GM23338 (cell line): ENCODE data around the gene ESYT1. TPM values are rescaled to one million over a fixed set of nuclear protein-coding genes. Genes with fewer than 3 reads are reported as not detected.

ENCODE experiments used
- ATAC-seq: fragments of 200-7000 bp; cut with Tn5 transposase; 3 replicates; pipeline ENCODE4 v1.9.1; 2020
- DNase-seq: peaks from one replicate; pipeline ENCODE4 v3.0.0-alpha.2; 2015; ENCODE audit warnings: low spot score
- H2AFZ ChIP-seq: fragments of 200-600 bp; sonication (generic); 2 replicates; pipeline ENCODE4 v1.8.0; 2016; ENCODE audit warnings: antibody characterized with exemption, mild to moderate bottlenecking, moderate library complexity
- H3F3A ChIP-seq: fragments of 200-600 bp; sonication (generic); replicated peaks from 2 replicates; pipeline ENCODE4 v1.8.0; 2017; ENCODE audit warnings: antibody characterized with exemption, mixed run types, low read depth
- H3K27ac ChIP-seq: fragments of 200-600 bp; sonication (generic); 2 replicates; pipeline ENCODE4 v1.6.1; 2016; ENCODE audit warnings: low read depth
- H3K27me3 ChIP-seq: fragments of 200-600 bp; sonication (generic); 2 replicates; pipeline ENCODE4 v1.8.0; 2016; ENCODE audit warnings: mild to moderate bottlenecking, mixed run types, moderate library complexity; ENCODE audit not compliant: insufficient read depth
- H3K36me3 ChIP-seq: fragments of 200-600 bp; sonication (generic); 2 replicates; pipeline ENCODE4 v1.8.0; 2016; ENCODE audit warnings: mild to moderate bottlenecking; ENCODE audit not compliant: insufficient read depth
- H3K4me1 ChIP-seq: fragments of 200-600 bp; sonication (generic); 2 replicates; pipeline ENCODE4 v1.8.0; 2016; ENCODE audit warnings: mild to moderate bottlenecking, moderate library complexity; ENCODE audit not compliant: insufficient read depth
- H3K4me2 ChIP-seq: fragments of 200-600 bp; sonication (generic); 2 replicates; pipeline ENCODE4 v1.7.1; 2017; ENCODE audit warnings: mixed run types
- H3K4me3 ChIP-seq: fragments of 200-600 bp; sonication (generic); 2 replicates; pipeline ENCODE4 v1.6.1; 2016; ENCODE audit warnings: mixed run types
- H3K79me2 ChIP-seq: fragments of 200-600 bp; sonication (generic); replicated peaks from 2 replicates; pipeline ENCODE4 v1.8.0; 2017; ENCODE audit warnings: mild to moderate bottlenecking; ENCODE audit not compliant: insufficient read depth
- H3K9me2 ChIP-seq: fragments of 200-600 bp; sonication (generic); 2 replicates; pipeline ENCODE4 v1.8.0; 2017; ENCODE audit not compliant: insufficient read depth
- H4K20me1 ChIP-seq: fragments of 200-600 bp; sonication (generic); replicated peaks from 2 replicates; pipeline ENCODE4 v1.8.0; 2017; ENCODE audit warnings: mild to moderate bottlenecking; ENCODE audit not compliant: insufficient read depth
- H3K27ac Mint-ChIP-seq: 2 replicates; pipeline ENCODE4 v1.8.0; 2020; ENCODE audit warnings: inconsistent platforms, mild to moderate bottlenecking, moderate library complexity, mixed read lengths
- H3K27me3 Mint-ChIP-seq: 3 replicates; pipeline ENCODE4 v1.8.0; 2022; ENCODE audit warnings: low read depth, mild to moderate bottlenecking, moderate library complexity, mixed read lengths, inconsistent platforms; ENCODE audit not compliant: insufficient read depth, poor library complexity
- H3K36me3 Mint-ChIP-seq: 3 replicates; pipeline ENCODE4 v1.8.0; 2021; ENCODE audit warnings: low read depth, mild to moderate bottlenecking, inconsistent platforms, moderate library complexity, mixed read lengths
- H3K4me1 Mint-ChIP-seq: 3 replicates; pipeline ENCODE4 v1.8.0; 2020; ENCODE audit warnings: mild to moderate bottlenecking, inconsistent platforms, mixed read lengths
- H3K4me3 Mint-ChIP-seq: 3 replicates; pipeline ENCODE4 v1.8.0; 2021; ENCODE audit warnings: moderate library complexity, mild to moderate bottlenecking, inconsistent platforms, mixed read lengths
- H3K9me3 Mint-ChIP-seq: 3 replicates; pipeline ENCODE4 v1.8.0; 2020; ENCODE audit warnings: moderate library complexity, mild to moderate bottlenecking, inconsistent platforms, mixed read lengths
- CREB1 ChIP-seq: fragments of 250-450 bp; sonication (Bioruptor Pico); IDR thresholded peaks from 2 replicates; pipeline ENCODE4 v1.5.0; 2020; ENCODE audit warnings: low read depth, mild to moderate bottlenecking, moderate library complexity
- STAT1 ChIP-seq: IDR thresholded peaks from one replicate; pipeline ENCODE4 v1.6.1; 2016; ENCODE audit warnings: antibody characterized with exemption; ENCODE audit not compliant: unreplicated experiment
- ZNF331 ChIP-seq: fragments of 250-450 bp; sonication (Bioruptor Pico); IDR thresholded peaks from 2 replicates; pipeline ENCODE4 v1.5.0; 2020; ENCODE audit warnings: low read depth, mild to moderate bottlenecking, moderate library complexity
- polyA plus RNA-seq: library from polyadenylated mRNA; unstranded; fragments of >200 nt; fragmentation: Nextera tagmentation; extraction: Ambion mirVana; gene quantifications from 2 replicates; pipeline ENCODE4 v1.2.1, GENCODE V29; 2016
- total RNA-seq: library from RNA; depleted of rRNA; stranded (reverse); fragments of >200 nt; shearing (Covaris generic); gene quantifications from 2 replicates; pipeline ENCODE4 v1.2.3, GENCODE V29; 2014
- TF ChIP-seq, protein P1 (sequence below): IDR thresholded peaks from one replicate; pipeline ENCODE4 v1.6.1; 2018; ENCODE audit warnings: antibody characterized with exemption; ENCODE audit not compliant: unreplicated experiment
- TF ChIP-seq, protein P2 (sequence below): fragments of 250-450 bp; sonication (Bioruptor Pico); IDR thresholded peaks from 2 replicates; pipeline ENCODE4 v1.5.0; 2020; ENCODE audit warnings: mild to moderate bottlenecking, moderate library complexity
- TF ChIP-seq, protein P3 (sequence below), 2 experiments: fragments of 200-600 bp in 1 of 2; sonication (generic) in 1 of 2; conservative IDR thresholded peaks; 2 replicates each; pipeline versions ENCODE4 v1.5.1 to v1.6.1; 2016 to 2017; ENCODE audit warnings: antibody characterized with exemption in 2 of 2, low read depth in 2 of 2, mild to moderate bottlenecking in 2 of 2, moderate library complexity in 1 of 2

ESYT1 gene
- total and polyA plus RNA-seq, 2 experiments from 2014 or later = 23.3 to 142 TPM

DNA sequence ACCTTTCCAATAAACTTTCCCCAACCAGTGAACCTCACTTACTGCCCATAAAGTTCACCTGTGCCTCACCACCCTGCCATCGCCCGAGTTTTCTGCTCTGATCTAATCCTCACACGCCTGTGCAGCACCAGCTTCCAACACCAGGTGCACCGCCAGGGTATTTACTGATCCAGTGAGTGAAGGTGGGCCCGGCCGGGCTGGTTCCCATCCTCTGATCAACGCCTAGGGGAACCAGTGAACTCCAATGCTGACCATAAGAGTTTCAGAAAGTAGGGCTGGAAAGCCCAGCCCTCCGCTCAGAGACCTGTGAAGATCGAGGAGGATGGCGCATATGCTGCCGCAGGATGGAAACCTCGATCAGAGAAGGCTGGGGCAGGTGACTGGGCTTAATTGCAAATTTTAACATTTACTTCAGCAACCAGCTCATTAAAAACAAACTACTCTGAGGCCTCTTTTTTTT, 23.6 kb downstream of the ESYT1 start:
- peak overlapping the region; percentile 90 for H3K4me3 ChIP-seq
- H3K36me3 ChIP-seq = 0 out of 2 replicates have a peak, but pooled peaks cover 2% of the 10 kb centered on the region
- peaks cover 14% of the 10 kb centered on the region for H3K27me3 Mint-ChIP-seq
- no peaks in the 10 kb centered on the region for H3K9me2 ChIP-seq
- H3F3A ChIP-seq = peaks cover 19% of the 10 kb centered on the region
- peak overlapping the region; percentile 79 for H2AFZ ChIP-seq
- H3K79me2 ChIP-seq = peaks cover 13% of the 10 kb centered on the region; the same call in 1 of the 2 replicates
- H3K27ac Mint-ChIP-seq = peak overlapping the region; percentile 98
- H3K4me1 ChIP-seq = peaks cover 17% of the 10 kb centered on the region
- H3K4me3 Mint-ChIP-seq = peak overlapping the region; percentile 96
- no peaks in the 10 kb centered on the region for H3K27me3 ChIP-seq
- H3K27ac ChIP-seq = peak overlapping the region; percentile 98
- H3K4me1 Mint-ChIP-seq = peaks cover 21% of the 10 kb centered on the region
- H3K4me2 ChIP-seq = peak overlapping the region; percentile 89
- DNase-seq (peak; percentile 90), ATAC-seq (peak; percentile 87)
- no peaks in the 10 kb centered on the region; the same call in 2 of the 3 replicates for H3K9me3 Mint-ChIP-seq
- TF ChIP-seq STAT1 (no peak), CREB1 (CRISPR knock-in tag) (no peak), ZNF331 (no peak)
- TF ChIP-seq, protein P1, sequence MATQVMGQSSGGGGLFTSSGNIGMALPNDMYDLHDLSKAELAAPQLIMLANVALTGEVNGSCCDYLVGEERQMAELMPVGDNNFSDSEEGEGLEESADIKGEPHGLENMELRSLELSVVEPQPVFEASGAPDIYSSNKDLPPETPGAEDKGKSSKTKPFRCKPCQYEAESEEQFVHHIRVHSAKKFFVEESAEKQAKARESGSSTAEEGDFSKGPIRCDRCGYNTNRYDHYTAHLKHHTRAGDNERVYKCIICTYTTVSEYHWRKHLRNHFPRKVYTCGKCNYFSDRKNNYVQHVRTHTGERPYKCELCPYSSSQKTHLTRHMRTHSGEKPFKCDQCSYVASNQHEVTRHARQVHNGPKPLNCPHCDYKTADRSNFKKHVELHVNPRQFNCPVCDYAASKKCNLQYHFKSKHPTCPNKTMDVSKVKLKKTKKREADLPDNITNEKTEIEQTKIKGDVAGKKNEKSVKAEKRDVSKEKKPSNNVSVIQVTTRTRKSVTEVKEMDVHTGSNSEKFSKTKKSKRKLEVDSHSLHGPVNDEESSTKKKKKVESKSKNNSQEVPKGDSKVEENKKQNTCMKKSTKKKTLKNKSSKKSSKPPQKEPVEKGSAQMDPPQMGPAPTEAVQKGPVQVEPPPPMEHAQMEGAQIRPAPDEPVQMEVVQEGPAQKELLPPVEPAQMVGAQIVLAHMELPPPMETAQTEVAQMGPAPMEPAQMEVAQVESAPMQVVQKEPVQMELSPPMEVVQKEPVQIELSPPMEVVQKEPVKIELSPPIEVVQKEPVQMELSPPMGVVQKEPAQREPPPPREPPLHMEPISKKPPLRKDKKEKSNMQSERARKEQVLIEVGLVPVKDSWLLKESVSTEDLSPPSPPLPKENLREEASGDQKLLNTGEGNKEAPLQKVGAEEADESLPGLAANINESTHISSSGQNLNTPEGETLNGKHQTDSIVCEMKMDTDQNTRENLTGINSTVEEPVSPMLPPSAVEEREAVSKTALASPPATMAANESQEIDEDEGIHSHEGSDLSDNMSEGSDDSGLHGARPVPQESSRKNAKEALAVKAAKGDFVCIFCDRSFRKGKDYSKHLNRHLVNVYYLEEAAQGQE = no peak
- TF ChIP-seq, protein P2, sequence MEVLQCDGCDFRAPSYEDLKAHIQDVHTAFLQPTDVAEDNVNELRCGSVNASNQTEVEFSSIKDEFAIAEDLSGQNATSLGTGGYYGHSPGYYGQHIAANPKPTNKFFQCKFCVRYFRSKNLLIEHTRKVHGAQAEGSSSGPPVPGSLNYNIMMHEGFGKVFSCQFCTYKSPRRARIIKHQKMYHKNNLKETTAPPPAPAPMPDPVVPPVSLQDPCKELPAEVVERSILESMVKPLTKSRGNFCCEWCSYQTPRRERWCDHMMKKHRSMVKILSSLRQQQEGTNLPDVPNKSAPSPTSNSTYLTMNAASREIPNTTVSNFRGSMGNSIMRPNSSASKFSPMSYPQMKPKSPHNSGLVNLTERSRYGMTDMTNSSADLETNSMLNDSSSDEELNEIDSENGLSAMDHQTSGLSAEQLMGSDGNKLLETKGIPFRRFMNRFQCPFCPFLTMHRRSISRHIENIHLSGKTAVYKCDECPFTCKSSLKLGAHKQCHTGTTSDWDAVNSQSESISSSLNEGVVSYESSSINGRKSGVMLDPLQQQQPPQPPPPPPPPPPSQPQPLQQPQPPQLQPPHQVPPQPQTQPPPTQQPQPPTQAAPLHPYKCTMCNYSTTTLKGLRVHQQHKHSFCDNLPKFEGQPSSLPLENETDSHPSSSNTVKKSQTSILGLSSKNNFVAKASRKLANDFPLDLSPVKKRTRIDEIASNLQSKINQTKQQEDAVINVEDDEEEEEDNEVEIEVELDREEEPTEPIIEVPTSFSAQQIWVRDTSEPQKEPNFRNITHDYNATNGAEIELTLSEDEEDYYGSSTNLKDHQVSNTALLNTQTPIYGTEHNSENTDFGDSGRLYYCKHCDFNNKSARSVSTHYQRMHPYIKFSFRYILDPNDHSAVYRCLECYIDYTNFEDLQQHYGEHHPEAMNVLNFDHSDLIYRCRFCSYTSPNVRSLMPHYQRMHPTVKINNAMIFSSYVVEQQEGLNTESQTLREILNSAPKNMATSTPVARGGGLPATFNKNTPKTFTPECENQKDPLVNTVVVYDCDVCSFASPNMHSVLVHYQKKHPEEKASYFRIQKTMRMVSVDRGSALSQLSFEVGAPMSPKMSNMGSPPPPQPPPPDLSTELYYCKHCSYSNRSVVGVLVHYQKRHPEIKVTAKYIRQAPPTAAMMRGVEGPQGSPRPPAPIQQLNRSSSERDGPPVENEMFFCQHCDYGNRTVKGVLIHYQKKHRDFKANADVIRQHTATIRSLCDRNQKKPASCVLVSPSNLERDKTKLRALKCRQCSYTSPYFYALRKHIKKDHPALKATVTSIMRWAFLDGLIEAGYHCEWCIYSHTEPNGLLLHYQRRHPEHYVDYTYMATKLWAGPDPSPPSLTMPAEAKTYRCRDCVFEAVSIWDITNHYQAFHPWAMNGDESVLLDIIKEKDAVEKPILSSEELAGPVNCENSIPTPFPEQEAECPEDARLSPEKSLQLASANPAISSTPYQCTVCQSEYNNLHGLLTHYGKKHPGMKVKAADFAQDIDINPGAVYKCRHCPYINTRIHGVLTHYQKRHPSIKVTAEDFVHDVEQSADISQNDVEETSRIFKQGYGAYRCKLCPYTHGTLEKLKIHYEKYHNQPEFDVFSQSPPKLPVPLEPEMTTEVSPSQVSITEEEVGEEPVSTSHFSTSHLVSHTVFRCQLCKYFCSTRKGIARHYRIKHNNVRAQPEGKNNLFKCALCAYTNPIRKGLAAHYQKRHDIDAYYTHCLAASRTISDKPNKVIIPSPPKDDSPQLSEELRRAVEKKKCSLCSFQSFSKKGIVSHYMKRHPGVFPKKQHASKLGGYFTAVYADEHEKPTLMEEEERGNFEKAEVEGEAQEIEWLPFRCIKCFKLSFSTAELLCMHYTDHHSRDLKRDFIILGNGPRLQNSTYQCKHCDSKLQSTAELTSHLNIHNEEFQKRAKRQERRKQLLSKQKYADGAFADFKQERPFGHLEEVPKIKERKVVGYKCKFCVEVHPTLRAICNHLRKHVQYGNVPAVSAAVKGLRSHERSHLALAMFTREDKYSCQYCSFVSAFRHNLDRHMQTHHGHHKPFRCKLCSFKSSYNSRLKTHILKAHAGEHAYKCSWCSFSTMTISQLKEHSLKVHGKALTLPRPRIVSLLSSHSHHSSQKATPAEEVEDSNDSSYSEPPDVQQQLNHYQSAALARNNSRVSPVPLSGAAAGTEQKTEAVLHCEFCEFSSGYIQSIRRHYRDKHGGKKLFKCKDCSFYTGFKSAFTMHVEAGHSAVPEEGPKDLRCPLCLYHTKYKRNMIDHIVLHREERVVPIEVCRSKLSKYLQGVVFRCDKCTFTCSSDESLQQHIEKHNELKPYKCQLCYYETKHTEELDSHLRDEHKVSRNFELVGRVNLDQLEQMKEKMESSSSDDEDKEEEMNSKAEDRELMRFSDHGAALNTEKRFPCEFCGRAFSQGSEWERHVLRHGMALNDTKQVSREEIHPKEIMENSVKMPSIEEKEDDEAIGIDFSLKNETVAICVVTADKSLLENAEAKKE = no peak
- TF ChIP-seq, protein P3, sequence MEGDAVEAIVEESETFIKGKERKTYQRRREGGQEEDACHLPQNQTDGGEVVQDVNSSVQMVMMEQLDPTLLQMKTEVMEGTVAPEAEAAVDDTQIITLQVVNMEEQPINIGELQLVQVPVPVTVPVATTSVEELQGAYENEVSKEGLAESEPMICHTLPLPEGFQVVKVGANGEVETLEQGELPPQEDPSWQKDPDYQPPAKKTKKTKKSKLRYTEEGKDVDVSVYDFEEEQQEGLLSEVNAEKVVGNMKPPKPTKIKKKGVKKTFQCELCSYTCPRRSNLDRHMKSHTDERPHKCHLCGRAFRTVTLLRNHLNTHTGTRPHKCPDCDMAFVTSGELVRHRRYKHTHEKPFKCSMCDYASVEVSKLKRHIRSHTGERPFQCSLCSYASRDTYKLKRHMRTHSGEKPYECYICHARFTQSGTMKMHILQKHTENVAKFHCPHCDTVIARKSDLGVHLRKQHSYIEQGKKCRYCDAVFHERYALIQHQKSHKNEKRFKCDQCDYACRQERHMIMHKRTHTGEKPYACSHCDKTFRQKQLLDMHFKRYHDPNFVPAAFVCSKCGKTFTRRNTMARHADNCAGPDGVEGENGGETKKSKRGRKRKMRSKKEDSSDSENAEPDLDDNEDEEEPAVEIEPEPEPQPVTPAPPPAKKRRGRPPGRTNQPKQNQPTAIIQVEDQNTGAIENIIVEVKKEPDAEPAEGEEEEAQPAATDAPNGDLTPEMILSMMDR (conservative IDR thresholded peaks at IDR 0.05; ENCODE audit: low read depth in 2 of 2) = peak; percentile 15 to 63; a peak in 2 of 4 replicates
- peaks cover 18% of the 10 kb centered on the region for H3K36me3 Mint-ChIP-seq
- H4K20me1 ChIP-seq = no peaks in the 10 kb centered on the region
